ENCODE results near the gene SAPCD2. TPM values are rescaled to one million over a fixed set of nuclear protein-coding genes. Genes with fewer than 3 reads are reported as not detected.

SAPCD2 gene
- total and polyA plus RNA-seq, 4 donors: 0.26 to 0.60 (median 0.50) TPM; not detected in 1

DNA sequence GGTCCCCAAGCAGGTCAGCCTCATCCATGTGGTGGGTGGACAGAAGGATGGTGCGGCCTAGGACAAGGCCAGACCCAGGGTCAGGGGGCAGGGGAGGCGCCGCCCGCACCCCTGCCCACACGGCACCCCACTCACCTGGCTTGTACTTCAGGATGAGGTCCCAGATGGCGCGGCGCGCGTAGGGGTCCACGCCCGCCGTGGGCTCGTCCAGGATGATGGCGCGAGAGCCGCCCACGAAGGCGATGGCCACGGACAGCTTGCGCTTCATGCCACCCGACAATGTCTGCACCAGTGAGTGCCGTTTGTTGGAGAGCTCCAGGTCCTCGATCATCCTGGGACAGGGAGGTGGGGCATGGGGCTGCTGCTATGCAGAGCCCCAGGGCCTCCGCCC, 54.8 kb downstream of the SAPCD2 start:
- Histone ChIP-seq H3K27me3 (ENCODE audit: control insufficient read depth in 1 of 2, insufficient read depth in 2 of 2, low read length in 1 of 2) (no peaks in the 10 kb centered on the region), H3K4me3 (ENCODE audit: low read length in 2 of 2) (no peak overlapping the region), H3K4me1 (ENCODE audit: control insufficient read depth in 1 of 2, insufficient read depth in 2 of 2, low read length in 2 of 2) (no peaks in the 10 kb centered on the region), H3K9me3 (ENCODE audit: control insufficient read depth, low read length) (no peaks in the 10 kb centered on the region), H3K36me3 (ENCODE audit: control insufficient read depth in 1 of 2, insufficient read depth in 2 of 2, low read length in 1 of 2) (no peaks in the 10 kb centered on the region), H3K27ac (ENCODE audit: low read depth in 1 of 2, low read length in 2 of 2) (no peak overlapping the region)
- WGBS, 2 donors: 95 to 98% methylated on average over 25 of the region's 25 CpGs
- no peak for ATAC-seq (ENCODE audit: low FRiP score)
- intact Hi-C loops (cut with DNase I): no loop called here
- no peak for DNase-seq

- H3K36me3 ChIP-seq (ENCODE audit: control insufficient read depth in 1 of 2, insufficient read depth in 2 of 2, low read length in 1 of 2): no peaks in the 10 kb centered on the region
- intact Hi-C loops (cut with DNase I): no loop called here
These were observed 55.4 kb downstream of the SAPCD2 start for GRCh38 chr9:137014776-137015539.

GRCh38 chr9:137014166-137014565, 56.2 kb downstream of the SAPCD2 start:
- Histone ChIP-seq H3K27ac (ENCODE audit: low read depth in 1 of 2, low read length in 2 of 2) (no peak overlapping the region), H3K4me3 (ENCODE audit: low read length in 2 of 2) (no peak overlapping the region), H3K36me3 (ENCODE audit: control insufficient read depth in 1 of 2, insufficient read depth in 2 of 2, low read length in 1 of 2) (no peaks in the 10 kb centered on the region), H3K9me3 (ENCODE audit: control insufficient read depth, low read length) (no peaks in the 10 kb centered on the region), H3K27me3 (ENCODE audit: control insufficient read depth in 1 of 2, insufficient read depth in 2 of 2, low read length in 1 of 2) (no peaks in the 10 kb centered on the region), H3K4me1 (ENCODE audit: control insufficient read depth in 1 of 2, insufficient read depth in 2 of 2, low read length in 2 of 2) (no peaks in the 10 kb centered on the region)
- no peak for DNase-seq
- WGBS, 2 donors: 91 to 92% methylated on average over 22 to 23 of the region's 23 CpGs
- ATAC-seq (ENCODE audit: low FRiP score): no peak
- intact Hi-C loops (cut with DNase I): no loop called here

More at GRCh38 chr9:137014776-137015539, 55.4 kb downstream of the SAPCD2 start:
- Histone ChIP-seq H3K9me3 (ENCODE audit: control insufficient read depth, low read length) (no peaks in the 10 kb centered on the region), H3K27ac (ENCODE audit: low read depth in 1 of 2, low read length in 2 of 2) (no peak overlapping the region), H3K27me3 (ENCODE audit: control insufficient read depth in 1 of 2, insufficient read depth in 2 of 2, low read length in 1 of 2) (no peaks in the 10 kb centered on the region), H3K4me3 (ENCODE audit: low read length in 2 of 2) (no peak overlapping the region), H3K4me1 (ENCODE audit: control insufficient read depth in 1 of 2, insufficient read depth in 2 of 2, low read length in 2 of 2) (no peaks in the 10 kb centered on the region)
- ATAC-seq (ENCODE audit: low FRiP score): no peak
- no peak for DNase-seq
- 96% methylated on average over 36 of the region's 36 CpGs for WGBS, 2 donors

GRCh38 chr9:137013571-137013940, 56.8 kb downstream of the SAPCD2 start:
- ATAC-seq (ENCODE audit: low FRiP score) (no peak), DNase-seq (no peak)
- 94 to 95% methylated on average over 20 of the region's 20 CpGs for WGBS, 2 donors
- Histone ChIP-seq H3K36me3 (ENCODE audit: control insufficient read depth in 1 of 2, insufficient read depth in 2 of 2, low read length in 1 of 2) (no peaks in the 10 kb centered on the region), H3K4me3 (ENCODE audit: low read length in 2 of 2) (no peak overlapping the region), H3K9me3 (ENCODE audit: control insufficient read depth, low read length) (no peaks in the 10 kb centered on the region), H3K27me3 (ENCODE audit: control insufficient read depth in 1 of 2, insufficient read depth in 2 of 2, low read length in 1 of 2) (no peaks in the 10 kb centered on the region), H3K27ac (ENCODE audit: low read depth in 1 of 2, low read length in 2 of 2) (no peak overlapping the region), H3K4me1 (ENCODE audit: control insufficient read depth in 1 of 2, insufficient read depth in 2 of 2, low read length in 2 of 2) (no peaks in the 10 kb centered on the region)
- intact Hi-C loops (cut with DNase I): no loop called here

- DNase-seq (no peak), ATAC-seq (ENCODE audit: low FRiP score) (no peak)
- H3K27ac ChIP-seq (ENCODE audit: low read depth in 1 of 2, low read length in 2 of 2): no peak overlapping the region
- H3K36me3 ChIP-seq (ENCODE audit: control insufficient read depth in 1 of 2, insufficient read depth in 2 of 2, low read length in 1 of 2): no peaks in the 10 kb centered on the region
- 84 to 88% methylated on average over 51 to 67 of the region's 67 CpGs for WGBS, 2 donors
- H3K4me1 ChIP-seq (ENCODE audit: control insufficient read depth in 1 of 2, insufficient read depth in 2 of 2, low read length in 2 of 2): no peaks in the 10 kb centered on the region
- H3K4me3 ChIP-seq (ENCODE audit: low read length in 2 of 2): no peak overlapping the region
- no peaks in the 10 kb centered on the region for H3K9me3 ChIP-seq (ENCODE audit: control insufficient read depth, low read length)
- intact Hi-C loops (cut with DNase I): no loop called here
- H3K27me3 ChIP-seq (ENCODE audit: control insufficient read depth in 1 of 2, insufficient read depth in 2 of 2, low read length in 1 of 2): no peaks in the 10 kb centered on the region
These were observed 57.4 kb downstream of the SAPCD2 start for GRCh38 chr9:137012694-137013570.

Other genes with a start within 250 kb of the SAPCD2 start
Only the 30 nearest of the 36 such genes appear.
- 10 to 100 TPM in 1 of 2 donors, 1 to 10 TPM in 1; 9.1 to 22.1 TPM for gene TRAF2, start 184.0 kb downstream of the SAPCD2 start, total RNA-seq
- 10 to 100 TPM in 1 of 2 donors, 1 to 10 TPM in 1; 4.8 to 14.0 TPM for gene TRAF2, start 184.0 kb downstream of the SAPCD2 start, polyA plus RNA-seq
- gene FBXW5, start 125.8 kb downstream of the SAPCD2 start, total RNA-seq: 100 to 1,000 TPM in 1 of 2 donors, 10 to 100 TPM in 1; 92.5 to 107 TPM
- gene FBXW5, start 125.8 kb downstream of the SAPCD2 start, polyA plus RNA-seq: 100 to 1,000 TPM; 111 to 191 TPM
- gene C8G, start 125.3 kb downstream of the SAPCD2 start, total RNA-seq: 1 to 10 TPM in 1 of 2 donors, under 1 TPM in 1; 0.90 to 1.1 TPM
- gene C8G, start 125.3 kb downstream of the SAPCD2 start, polyA plus RNA-seq: 1 to 10 TPM; 1.8 to 3.1 TPM
- 1 to 10 TPM in 1 of 2 donors, under 1 TPM in 1; 0.71 to 1.6 TPM for gene LCN12, start 118.3 kb downstream of the SAPCD2 start, total RNA-seq
- gene LCN12, start 118.3 kb downstream of the SAPCD2 start, polyA plus RNA-seq: 1 to 10 TPM in 1 of 2 donors, not detected in 1; 3.3 TPM
- 100 to 1,000 TPM; 128 to 145 TPM for gene PTGDS, start 93.1 kb downstream of the SAPCD2 start, total RNA-seq
- 10 to 100 TPM; 12.2 to 13.9 TPM for gene PTGDS, start 93.1 kb downstream of the SAPCD2 start, polyA plus RNA-seq
- 1 to 10 TPM in 1 of 2 donors, under 1 TPM in 1; 0.36 to 1.1 TPM for gene LCNL1, start 87.6 kb downstream of the SAPCD2 start, total RNA-seq
- under 1 TPM in 1 of 2 donors, not detected in 1; 0.15 TPM for gene LCNL1, start 87.6 kb downstream of the SAPCD2 start, polyA plus RNA-seq
- 10 to 100 TPM; 27.8 to 42.0 TPM for gene PAXX, start 78.1 kb downstream of the SAPCD2 start, total RNA-seq
- 100 to 1,000 TPM in 1 of 2 donors, 10 to 100 TPM in 1; 39.9 to 192 TPM for gene PAXX, start 78.1 kb downstream of the SAPCD2 start, polyA plus RNA-seq
- 1 to 10 TPM; 3.8 to 7.0 TPM for gene CLIC3, start 74.0 kb downstream of the SAPCD2 start, total RNA-seq
- gene CLIC3, start 74.0 kb downstream of the SAPCD2 start, polyA plus RNA-seq: 1 to 10 TPM; 1.6 to 6.7 TPM
- gene ABCA2, start 42.3 kb downstream of the SAPCD2 start, total RNA-seq: 10 to 100 TPM; 27.3 to 60.0 TPM
- gene ABCA2, start 42.3 kb downstream of the SAPCD2 start, polyA plus RNA-seq: 10 to 100 TPM in 1 of 2 donors, 1 to 10 TPM in 1; 9.0 to 48.1 TPM
- under 1 TPM; 0.27 to 0.68 TPM for gene FUT7, start 38.5 kb downstream of the SAPCD2 start, total RNA-seq
- not detected for gene FUT7, start 38.5 kb downstream of the SAPCD2 start, polyA plus RNA-seq
- gene NPDC1, start 24.4 kb downstream of the SAPCD2 start, total RNA-seq: 100 to 1,000 TPM in 1 of 2 donors, 10 to 100 TPM in 1; 99.3 to 217 TPM
- 100 to 1,000 TPM in 1 of 2 donors, 10 to 100 TPM in 1; 26.5 to 190 TPM for gene NPDC1, start 24.4 kb downstream of the SAPCD2 start, polyA plus RNA-seq
- 1 to 10 TPM in 1 of 2 donors, under 1 TPM in 1; 0.16 to 1.7 TPM for gene ENTPD2, start 16.5 kb downstream of the SAPCD2 start, total RNA-seq
- gene ENTPD2, start 16.5 kb downstream of the SAPCD2 start, polyA plus RNA-seq: not detected
- 10 to 100 TPM in 1 of 2 donors, 1 to 10 TPM in 1; 7.9 to 20.6 TPM for gene UAP1L1, start 7.0 kb upstream of the SAPCD2 start, total RNA-seq
- 10 to 100 TPM in 1 of 2 donors, 1 to 10 TPM in 1; 4.1 to 13.2 TPM for gene UAP1L1, start 7.0 kb upstream of the SAPCD2 start, polyA plus RNA-seq
- gene MAN1B1, start 16.4 kb upstream of the SAPCD2 start, total RNA-seq: 10 to 100 TPM; 28.4 to 52.2 TPM
- 100 to 1,000 TPM in 1 of 2 donors, 10 to 100 TPM in 1; 21.2 to 104 TPM for gene MAN1B1, start 16.4 kb upstream of the SAPCD2 start, polyA plus RNA-seq
- 100 to 1,000 TPM in 1 of 2 donors, 10 to 100 TPM in 1; 97.4 to 153 TPM for gene DPP7, start 44.2 kb upstream of the SAPCD2 start, total RNA-seq
- 100 to 1,000 TPM in 1 of 2 donors, 10 to 100 TPM in 1; 98.8 to 598 TPM for gene DPP7, start 44.2 kb upstream of the SAPCD2 start, polyA plus RNA-seq
- not detected for gene GRIN1, start 68.6 kb upstream of the SAPCD2 start, total RNA-seq
- gene GRIN1, start 68.6 kb upstream of the SAPCD2 start, polyA plus RNA-seq: not detected
- not detected for gene LRRC26, start 99.5 kb upstream of the SAPCD2 start, total RNA-seq
- not detected for gene LRRC26, start 99.5 kb upstream of the SAPCD2 start, polyA plus RNA-seq
- gene TMEM210, start 101.5 kb upstream of the SAPCD2 start, total RNA-seq: not detected
- gene TMEM210, start 101.5 kb upstream of the SAPCD2 start, polyA plus RNA-seq: not detected
- 10 to 100 TPM; 38.7 to 54.0 TPM for gene ANAPC2, start 118.0 kb upstream of the SAPCD2 start, total RNA-seq
- gene ANAPC2, start 118.0 kb upstream of the SAPCD2 start, polyA plus RNA-seq: 10 to 100 TPM; 13.3 to 84.5 TPM
- 10 to 100 TPM; 30.5 to 37.4 TPM for gene SSNA1, start 118.1 kb upstream of the SAPCD2 start, total RNA-seq
- gene SSNA1, start 118.1 kb upstream of the SAPCD2 start, polyA plus RNA-seq: 10 to 100 TPM; 77.0 to 87.1 TPM
- 1 to 10 TPM; 4.3 to 5.9 TPM for gene TPRN, start 130.2 kb upstream of the SAPCD2 start, total RNA-seq
- 10 to 100 TPM in 1 of 2 donors, 1 to 10 TPM in 1; 5.5 to 10.8 TPM for gene TPRN, start 130.2 kb upstream of the SAPCD2 start, polyA plus RNA-seq
- 10 to 100 TPM; 21.5 to 25.7 TPM for gene TMEM203, start 135.1 kb upstream of the SAPCD2 start, total RNA-seq
- 10 to 100 TPM; 25.9 to 27.5 TPM for gene TMEM203, start 135.1 kb upstream of the SAPCD2 start, polyA plus RNA-seq
- 10 to 100 TPM; 10.0 to 14.2 TPM for gene NDOR1, start 135.1 kb upstream of the SAPCD2 start, total RNA-seq
- gene NDOR1, start 135.1 kb upstream of the SAPCD2 start, polyA plus RNA-seq: 10 to 100 TPM in 1 of 2 donors, 1 to 10 TPM in 1; 3.0 to 20.4 TPM
- 1 to 10 TPM; 2.2 to 3.4 TPM for gene RNF208, start 151.7 kb upstream of the SAPCD2 start, total RNA-seq
- 10 to 100 TPM in 1 of 2 donors, 1 to 10 TPM in 1; 2.9 to 11.8 TPM for gene RNF208, start 151.7 kb upstream of the SAPCD2 start, polyA plus RNA-seq
- not detected for gene CYSRT1, start 154.6 kb upstream of the SAPCD2 start, total RNA-seq
- gene CYSRT1, start 154.6 kb upstream of the SAPCD2 start, polyA plus RNA-seq: 1 to 10 TPM in 1 of 2 donors, not detected in 1; 1.1 TPM
- gene RNF224, start 156.9 kb upstream of the SAPCD2 start, total RNA-seq: not detected
- under 1 TPM; 0.08 to 0.25 TPM for gene RNF224, start 156.9 kb upstream of the SAPCD2 start, polyA plus RNA-seq
- not detected for gene SLC34A3, start 160.3 kb upstream of the SAPCD2 start, total RNA-seq
- gene SLC34A3, start 160.3 kb upstream of the SAPCD2 start, polyA plus RNA-seq: not detected
- 100 to 1,000 TPM in 1 of 2 donors, 10 to 100 TPM in 1; 86.9 to 152 TPM for gene TUBB4B, start 170.7 kb upstream of the SAPCD2 start, total RNA-seq
- gene TUBB4B, start 170.7 kb upstream of the SAPCD2 start, polyA plus RNA-seq: 100 to 1,000 TPM in 1 of 2 donors, 10 to 100 TPM in 1; 94.2 to 128 TPM
- not detected for gene STPG3, start 180.7 kb upstream of the SAPCD2 start, total RNA-seq
- not detected for gene STPG3, start 180.7 kb upstream of the SAPCD2 start, polyA plus RNA-seq
- gene NELFB, start 184.8 kb upstream of the SAPCD2 start, total RNA-seq: 10 to 100 TPM; 35.5 to 40.9 TPM
- 10 to 100 TPM; 21.7 to 47.9 TPM for gene NELFB, start 184.8 kb upstream of the SAPCD2 start, polyA plus RNA-seq

Data from aorta (tissue), 5 donors.